Posterior vena cava (tissue), 2 donors: Measurements from ENCODE around the gene PLPP2. TPM values are rescaled to one million over a fixed set of nuclear protein-coding genes. Genes with fewer than 3 reads are reported as not detected.

ENCODE experiments used
- DNase-seq: peaks from one replicate; pipeline ENCODE4 v3.0.0-alpha.2; 2020; ENCODE audit warnings: low spot score
- intact Hi-C, 2 donors: fragments of 100-400 bp; cut with DNase I; formaldehyde crosslinking; loops; one replicate each; pipeline versions ENCODE4 v1.14.1 to v1.14.2; 2022 to 2023
- total RNA-seq, 2 donors: library from RNA; stranded (reverse); fragmentation: NEBNext Ultra II Directional; extraction: Animal tissue kit (Norgen Biotek cat#: 25700); gene quantifications; one replicate each; pipeline ENCODE4 v1.2.1, GENCODE V29; 2021
- donor health status: DM: yes; HTN: yes; CAD: no.
- donor health status: DM: yes; HTN: yes; CAD: no.

PLPP2 gene
- total RNA-seq, 2 donors from 2014 or later, result 0.83 to 4.5 TPM

GRCh38 chr19:295687-296370 is 4.6 kb upstream of the PLPP2 start:
- DNase-seq, result peak; percentile 54
- intact Hi-C loops, result no loop called here

- DNase-seq, result peak; percentile 79
Measured at GRCh38 chr19:294946-295686, 3.9 kb upstream of the PLPP2 start.

GRCh38 chr19:294341-294945 is 3.2 kb upstream of the PLPP2 start:
- DNase-seq, result peak; percentile 68
- intact Hi-C loops, result no loop called here

More at GRCh38 chr19:294946-295686, 3.9 kb upstream of the PLPP2 start:
- intact Hi-C loops, result no loop called here

DNA sequence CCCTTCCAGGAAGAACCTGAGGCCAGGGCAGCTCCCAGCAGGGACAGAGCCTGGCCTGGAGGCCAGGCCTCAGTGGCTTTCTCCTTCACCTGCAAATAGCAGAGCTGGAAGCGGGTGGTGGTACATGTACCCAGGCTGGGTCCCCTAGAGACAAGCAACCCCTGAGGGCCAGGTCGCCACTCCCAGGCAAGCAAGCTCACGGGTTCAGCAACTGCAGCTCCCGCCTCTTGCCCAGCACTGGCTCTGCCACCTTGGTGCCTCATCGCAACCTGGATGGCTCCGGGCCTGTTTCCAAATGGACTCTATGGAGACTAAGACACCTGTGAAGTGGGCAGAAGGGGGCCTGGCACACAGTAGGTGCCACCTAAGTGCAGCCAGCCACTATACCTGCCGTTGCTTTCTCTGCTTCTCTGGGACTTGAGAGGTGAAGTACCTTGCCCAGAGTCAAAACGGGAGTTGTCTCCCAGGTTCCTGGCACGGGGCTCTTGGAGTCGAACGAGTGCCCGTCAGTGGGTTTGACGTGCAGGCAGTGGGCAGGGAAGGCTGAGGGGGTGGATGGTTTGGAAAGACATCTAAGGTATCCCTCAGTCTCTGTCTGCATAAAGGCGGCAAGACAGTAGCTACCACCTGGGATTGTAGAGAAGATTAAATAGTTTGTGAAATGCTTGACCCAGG is 2.4 kb upstream of the PLPP2 start:
- peak; percentile 56 for DNase-seq
- intact Hi-C loops, result no loop called here

- intact Hi-C loops, result no loop called here
Measured at GRCh38 chr19:292951-293350, 1.7 kb upstream of the PLPP2 start.

DNA sequence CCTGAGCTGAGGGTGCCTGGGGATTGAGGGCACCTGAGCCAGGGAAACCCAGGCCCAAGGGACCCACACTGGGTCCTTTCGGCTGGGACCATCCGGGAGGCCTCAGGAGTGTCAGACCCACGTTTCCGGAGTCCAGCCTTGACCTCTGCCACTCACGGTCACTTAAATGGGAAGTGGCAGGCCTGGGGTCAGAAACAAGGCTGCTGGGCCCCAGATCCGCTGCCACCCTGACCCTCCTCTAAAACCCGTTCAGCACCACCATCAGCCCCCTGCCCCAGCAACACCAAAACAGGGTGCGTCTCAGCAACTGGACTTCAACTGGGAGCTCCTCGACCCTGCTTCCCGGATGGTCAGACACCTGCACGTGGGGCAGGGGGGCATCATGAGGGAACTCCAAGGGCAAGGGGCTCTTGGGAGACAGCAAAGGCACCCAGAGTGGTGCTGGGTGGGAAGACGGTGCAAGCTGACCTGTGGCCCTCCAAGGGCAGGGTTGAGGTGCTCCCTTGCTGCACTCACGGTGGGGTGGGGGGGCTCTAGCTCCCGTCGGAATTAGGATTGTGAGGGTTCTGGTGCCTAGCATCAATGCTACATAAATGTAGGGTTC is 1.2 kb upstream of the PLPP2 start:
- peak; percentile 62 for DNase-seq
- intact Hi-C loops, result no loop called here

More at GRCh38 chr19:292951-293350, 1.7 kb upstream of the PLPP2 start:
- peak; percentile 31 for DNase-seq

GRCh38 chr19:291561-292280 is 518 bp upstream of the PLPP2 start:
- intact Hi-C loops, result no loop called here
- peak; percentile 63 for DNase-seq

DNA sequence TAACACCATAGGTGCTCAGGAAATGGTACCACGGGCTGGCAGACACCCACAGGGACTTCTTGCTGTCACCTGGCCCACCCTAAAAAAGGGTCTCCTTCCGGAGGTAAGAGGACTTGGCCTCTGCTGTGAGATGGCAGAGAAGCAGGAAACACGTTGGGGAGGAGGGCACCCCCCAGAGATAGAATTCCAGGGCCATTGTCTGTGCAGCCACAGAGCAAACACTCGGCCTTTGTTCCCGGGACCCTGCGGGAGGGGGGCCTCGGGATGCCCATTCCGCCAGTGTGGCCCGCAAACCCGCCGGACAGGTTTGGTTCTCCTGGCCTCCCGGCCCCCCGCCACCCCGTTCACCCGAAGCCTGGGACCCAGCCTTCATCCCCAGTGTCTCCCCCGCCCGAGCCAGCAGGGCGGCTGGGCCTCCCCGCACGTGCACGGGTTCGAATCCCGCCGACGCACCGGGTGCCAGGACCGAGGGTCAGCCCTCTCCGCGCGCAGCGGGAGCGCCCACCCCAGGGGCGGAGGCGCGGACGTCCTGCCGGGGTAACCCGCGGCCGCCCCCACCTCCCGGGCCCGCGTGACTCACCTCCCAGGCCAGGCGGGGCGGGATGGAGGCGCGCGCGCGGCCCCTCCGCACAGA is 714 bp downstream of the PLPP2 start:
- peak; percentile 79 for DNase-seq
- intact Hi-C loops, result no loop called here

DNA sequence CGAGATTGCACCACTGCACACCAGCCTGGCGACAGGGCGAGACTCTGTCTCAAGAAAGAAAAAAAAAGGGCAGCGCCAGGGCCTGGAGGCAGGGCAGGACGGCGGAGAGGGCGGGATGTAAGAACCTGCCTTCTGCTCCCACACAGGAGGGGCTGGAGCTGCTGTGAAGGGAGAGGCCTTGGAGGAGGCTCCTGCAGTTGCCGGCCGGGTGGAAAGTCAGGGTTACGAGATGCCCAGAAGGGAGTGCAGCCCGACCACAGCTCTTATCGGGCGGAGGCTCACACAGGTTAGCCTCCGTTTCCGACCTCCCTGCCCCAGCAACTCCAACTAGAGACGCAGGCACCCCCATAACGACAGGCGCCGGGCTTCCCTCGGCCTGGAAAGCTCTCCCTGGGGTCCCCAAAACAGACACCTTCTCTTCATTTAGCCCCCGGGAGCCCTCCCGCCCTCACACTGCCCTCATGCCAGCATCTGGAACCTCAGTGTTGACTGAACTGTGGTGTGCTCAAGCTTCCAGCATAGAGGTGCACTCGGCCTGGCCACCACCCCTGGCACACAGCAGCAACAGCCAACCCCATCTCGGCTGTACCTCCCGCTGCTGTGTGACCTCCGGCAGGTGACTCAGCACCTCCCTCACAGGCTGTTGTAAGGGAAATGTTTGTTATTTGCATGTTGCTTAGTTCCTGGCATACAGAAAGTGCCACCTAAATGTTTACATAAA is 1.4 kb downstream of the PLPP2 start:
- intact Hi-C loops, result no loop called here
- peak; percentile 76 for DNase-seq

- DNase-seq, result no peak
- intact Hi-C loops, result no loop called here
Measured at GRCh38 chr19:288911-289310, 2.3 kb downstream of the PLPP2 start.

DNA sequence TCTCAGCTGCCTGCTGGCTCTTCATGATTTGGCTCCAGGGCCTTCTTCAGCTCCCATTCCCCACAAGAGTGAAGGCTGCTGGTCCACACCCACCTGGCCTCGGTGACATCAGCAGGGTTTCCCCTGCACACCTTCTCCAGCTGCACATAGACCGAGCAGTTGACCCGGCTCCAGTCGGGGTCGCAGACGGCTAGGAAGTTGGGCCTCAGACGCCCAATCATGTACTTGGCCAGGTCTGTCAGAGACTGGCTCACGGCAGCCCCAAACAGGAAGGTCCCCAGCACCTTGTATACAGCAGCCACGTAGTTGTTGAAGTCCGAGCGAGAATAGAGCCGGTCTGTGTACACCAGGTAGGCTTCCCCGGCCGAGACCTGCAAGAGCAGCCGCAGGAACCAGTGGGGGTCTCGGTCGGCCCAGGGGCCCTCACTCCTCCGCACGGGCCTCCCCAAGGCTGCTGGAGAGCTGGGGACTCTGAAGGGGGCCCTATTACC is 3.8 kb downstream of the PLPP2 start:
- DNase-seq, result peak; percentile 73
- intact Hi-C loops, result no loop called here

GRCh38 chr19:283395-283794 is 7.8 kb downstream of the PLPP2 start:
- peak; percentile 28 for DNase-seq
- intact Hi-C loops, result no loop called here

GRCh38 chr19:282501-282900 is 8.7 kb downstream of the PLPP2 start:
- DNase-seq, result peak; percentile 31
- intact Hi-C loops, result no loop called here

DNA sequence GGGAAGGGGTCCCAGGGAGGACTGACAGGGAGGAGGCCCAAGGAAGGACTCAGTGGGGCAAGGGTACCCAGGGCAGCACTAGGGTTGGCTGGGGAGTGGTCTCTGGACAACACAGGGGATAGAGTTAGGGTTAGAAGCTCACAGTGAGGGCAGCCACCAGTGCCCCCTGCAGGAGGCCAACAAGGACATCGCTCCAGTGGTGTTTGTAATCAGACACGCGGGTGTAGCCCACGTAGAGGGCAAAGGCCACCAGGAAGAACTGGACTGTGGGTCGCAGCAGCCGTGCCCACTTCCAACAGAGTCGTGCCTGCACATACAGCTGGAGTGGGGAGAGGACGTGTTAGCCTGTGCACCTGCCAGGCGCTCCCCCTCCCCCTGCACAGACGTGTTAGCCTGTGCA is 9.2 kb downstream of the PLPP2 start:
- peak; percentile 54 for DNase-seq
- intact Hi-C loops, result no loop called here

DNA sequence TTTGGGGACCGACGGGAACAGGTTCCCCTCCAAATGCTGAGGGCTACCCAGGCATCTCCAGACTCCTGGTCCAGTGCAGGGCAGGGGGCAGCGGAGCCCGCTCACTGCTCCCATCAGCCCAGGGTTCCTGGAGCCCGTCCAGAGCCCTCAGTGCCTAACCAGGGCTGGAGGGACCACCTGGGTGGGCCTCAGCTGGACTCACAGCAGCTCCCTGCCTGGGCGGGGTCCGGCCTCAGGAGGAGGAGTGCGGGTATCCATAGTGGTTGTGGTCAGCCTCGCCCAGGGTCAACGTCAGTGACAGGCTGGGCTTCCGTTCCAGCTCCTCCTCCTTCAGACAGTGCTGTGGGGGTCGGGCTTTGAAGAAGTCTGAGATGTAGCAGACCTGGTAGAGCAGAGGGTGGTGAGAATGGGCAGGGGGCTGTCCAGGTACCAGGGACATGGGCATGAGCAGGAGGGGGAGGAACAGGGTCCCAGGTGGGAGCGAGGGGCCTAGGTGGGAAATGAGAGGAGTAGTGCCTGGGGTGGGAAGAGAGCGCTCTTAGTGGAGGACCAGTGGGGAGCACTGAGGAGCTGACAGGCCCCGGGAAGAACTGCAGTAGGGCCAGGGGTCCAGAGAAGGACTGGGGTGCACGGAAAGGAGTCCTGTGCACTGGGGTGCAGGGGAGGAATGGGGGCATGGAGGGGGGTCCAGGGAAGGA is 9.9 kb downstream of the PLPP2 start:
- intact Hi-C loops, result no loop called here
- DNase-seq, result peak; percentile 75

- intact Hi-C loops, result no loop called here
- peak; percentile 70 for DNase-seq
Measured at GRCh38 chr19:280541-281009, 10.6 kb downstream of the PLPP2 start.

- DNase-seq, result peak; percentile 34
Measured at GRCh38 chr19:279656-280055, 11.5 kb downstream of the PLPP2 start.

More at GRCh38 chr19:279656-280055, 11.5 kb downstream of the PLPP2 start:
- intact Hi-C loops, result no loop called here
